Gastroesophageal sphincter (tissue), 3 donors: ENCODE results near the gene MDFIC2.
"Not testable (repeated sequence)": the region's sequence is repeated elsewhere in the genome, so short reads cannot be mapped to it uniquely, and the experiment has no call there.

Source experiments
- EP300 ChIP-seq: sonication (generic); formaldehyde crosslinking; IDR thresholded peaks from one replicate; pipeline ENCODE4 v1.6.1; 2017; ENCODE audit warnings: antibody characterized with exemption, mild to moderate bottlenecking
- POLR2A ChIP-seq, 2 donors: fragments of 450-650 bp; IDR thresholded peaks; one replicate each; pipeline ENCODE4 v1.6.1; 2017; ENCODE audit warnings: antibody characterized with exemption in 2 of 2, mild to moderate bottlenecking in 2 of 2, moderate library complexity in 1 of 2
- TF ChIP-seq, protein P1 (sequence below), 4 experiments: fragments of 200-600 bp in 2 of 4; fragments of 450-650 bp in 2 of 4; sonication (generic) in 1 of 4; IDR thresholded peaks; one replicate each; pipeline ENCODE4 v1.5.1; 2017 to 2019; ENCODE audit warnings: antibody characterized with exemption in 4 of 4, mild to moderate bottlenecking in 2 of 4, moderate library complexity in 2 of 4

DNA sequence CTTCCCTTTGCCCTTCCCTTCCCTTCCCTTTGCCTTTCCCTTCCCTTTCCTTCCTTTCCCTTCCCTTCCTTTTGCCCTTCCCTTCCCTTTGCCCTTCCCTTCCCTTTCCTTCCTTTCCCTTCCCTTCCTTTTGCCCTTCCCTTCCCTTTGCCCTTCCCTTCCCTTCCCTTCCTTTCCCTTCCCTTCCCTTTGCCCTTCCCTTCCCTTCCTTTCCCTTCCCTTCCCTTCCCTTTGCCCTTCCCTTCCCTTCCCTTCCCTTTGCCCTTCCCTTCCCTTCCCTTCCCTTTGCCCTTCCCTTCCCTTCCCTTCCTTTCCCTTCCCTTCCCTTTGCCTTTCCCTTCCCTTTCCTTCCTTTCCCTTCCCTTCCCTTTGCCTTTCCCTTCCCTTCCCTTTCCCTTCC is 101.2 kb downstream of the MDFIC2 start:
- TF ChIP-seq, protein P1, sequence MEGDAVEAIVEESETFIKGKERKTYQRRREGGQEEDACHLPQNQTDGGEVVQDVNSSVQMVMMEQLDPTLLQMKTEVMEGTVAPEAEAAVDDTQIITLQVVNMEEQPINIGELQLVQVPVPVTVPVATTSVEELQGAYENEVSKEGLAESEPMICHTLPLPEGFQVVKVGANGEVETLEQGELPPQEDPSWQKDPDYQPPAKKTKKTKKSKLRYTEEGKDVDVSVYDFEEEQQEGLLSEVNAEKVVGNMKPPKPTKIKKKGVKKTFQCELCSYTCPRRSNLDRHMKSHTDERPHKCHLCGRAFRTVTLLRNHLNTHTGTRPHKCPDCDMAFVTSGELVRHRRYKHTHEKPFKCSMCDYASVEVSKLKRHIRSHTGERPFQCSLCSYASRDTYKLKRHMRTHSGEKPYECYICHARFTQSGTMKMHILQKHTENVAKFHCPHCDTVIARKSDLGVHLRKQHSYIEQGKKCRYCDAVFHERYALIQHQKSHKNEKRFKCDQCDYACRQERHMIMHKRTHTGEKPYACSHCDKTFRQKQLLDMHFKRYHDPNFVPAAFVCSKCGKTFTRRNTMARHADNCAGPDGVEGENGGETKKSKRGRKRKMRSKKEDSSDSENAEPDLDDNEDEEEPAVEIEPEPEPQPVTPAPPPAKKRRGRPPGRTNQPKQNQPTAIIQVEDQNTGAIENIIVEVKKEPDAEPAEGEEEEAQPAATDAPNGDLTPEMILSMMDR (IDR thresholded peaks at IDR 0.05), result not testable (repeated sequence)
- not testable (repeated sequence) for TF ChIP-seq EP300; POLR2A (IDR thresholded peaks at IDR 0.05)
